Measurements from ENCODE around the gene NENF. TPM values are rescaled to one million over a fixed set of nuclear protein-coding genes. Genes with fewer than 3 reads are reported as not detected.

Gene NENF
- total RNA-seq, 4 donors from 2014 or later: 67.9 to 99.3 (median 91.7) TPM

DNA sequence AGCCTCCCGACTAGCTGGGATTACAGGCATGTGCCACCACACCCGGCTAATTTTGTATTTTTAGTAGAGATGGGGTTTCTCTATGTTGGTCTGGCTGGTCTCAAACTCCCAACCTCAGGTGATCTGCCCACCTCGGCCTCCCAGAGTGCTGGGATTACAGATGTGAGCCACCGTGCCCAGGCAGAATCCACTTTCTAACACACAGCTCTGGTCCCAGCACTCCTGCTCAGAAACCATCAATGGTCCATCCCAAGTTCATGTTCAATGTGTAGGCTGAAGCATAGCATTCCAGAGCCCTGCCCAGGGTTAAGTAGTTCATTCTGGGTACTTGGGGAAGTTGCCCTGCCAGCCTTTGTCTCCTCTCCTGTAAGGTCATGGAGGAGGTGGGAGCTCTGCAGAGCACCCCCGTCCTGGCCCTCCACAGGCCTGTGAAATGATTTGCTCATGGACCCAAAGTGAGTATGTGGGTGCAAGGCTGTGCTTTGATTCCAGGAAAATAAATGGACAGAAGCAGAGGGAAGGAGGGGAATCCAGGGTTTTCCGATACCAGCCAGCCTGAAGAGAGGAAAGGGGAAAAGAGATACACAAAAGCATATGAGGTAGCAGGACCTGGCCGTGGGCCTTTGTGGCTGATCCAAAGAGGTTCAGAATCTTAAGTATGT lies 55.2 kb downstream of the NENF start:
- no peak overlapping the region for H3K4me3 ChIP-seq
- intact Hi-C loops (cut with DNase I): no loop called here
- peaks cover 11 to 23% (median 18%) of the 10 kb centered on the region in 4 donors for H3K4me1 ChIP-seq
- TF ChIP-seq POLR2A (IDR thresholded peaks at IDR 0.05; ENCODE audit: low read depth) (no peak), POLR2AphosphoS5 (IDR thresholded peaks at IDR 0.05) (no peak), EP300 (IDR thresholded peaks at IDR 0.05) (no peak)
- TF ChIP-seq, protein P1, sequence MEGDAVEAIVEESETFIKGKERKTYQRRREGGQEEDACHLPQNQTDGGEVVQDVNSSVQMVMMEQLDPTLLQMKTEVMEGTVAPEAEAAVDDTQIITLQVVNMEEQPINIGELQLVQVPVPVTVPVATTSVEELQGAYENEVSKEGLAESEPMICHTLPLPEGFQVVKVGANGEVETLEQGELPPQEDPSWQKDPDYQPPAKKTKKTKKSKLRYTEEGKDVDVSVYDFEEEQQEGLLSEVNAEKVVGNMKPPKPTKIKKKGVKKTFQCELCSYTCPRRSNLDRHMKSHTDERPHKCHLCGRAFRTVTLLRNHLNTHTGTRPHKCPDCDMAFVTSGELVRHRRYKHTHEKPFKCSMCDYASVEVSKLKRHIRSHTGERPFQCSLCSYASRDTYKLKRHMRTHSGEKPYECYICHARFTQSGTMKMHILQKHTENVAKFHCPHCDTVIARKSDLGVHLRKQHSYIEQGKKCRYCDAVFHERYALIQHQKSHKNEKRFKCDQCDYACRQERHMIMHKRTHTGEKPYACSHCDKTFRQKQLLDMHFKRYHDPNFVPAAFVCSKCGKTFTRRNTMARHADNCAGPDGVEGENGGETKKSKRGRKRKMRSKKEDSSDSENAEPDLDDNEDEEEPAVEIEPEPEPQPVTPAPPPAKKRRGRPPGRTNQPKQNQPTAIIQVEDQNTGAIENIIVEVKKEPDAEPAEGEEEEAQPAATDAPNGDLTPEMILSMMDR (IDR thresholded peaks at IDR 0.05): no peak
- no peaks in the 10 kb centered on the region for H3K27me3 ChIP-seq
- WGBS: 88% methylated on average over 4 of the region's 7 CpGs
- H3K27ac ChIP-seq (replicated peaks in 1 of 4): peak overlapping the region; percentile 15 to 51 (median 23)
- DNase-seq (ENCODE audit: extremely low spot score): no peak
- H3K36me3 ChIP-seq: no peaks in the 10 kb centered on the region
- no peaks in the 10 kb centered on the region for H3K9me3 ChIP-seq

DNA sequence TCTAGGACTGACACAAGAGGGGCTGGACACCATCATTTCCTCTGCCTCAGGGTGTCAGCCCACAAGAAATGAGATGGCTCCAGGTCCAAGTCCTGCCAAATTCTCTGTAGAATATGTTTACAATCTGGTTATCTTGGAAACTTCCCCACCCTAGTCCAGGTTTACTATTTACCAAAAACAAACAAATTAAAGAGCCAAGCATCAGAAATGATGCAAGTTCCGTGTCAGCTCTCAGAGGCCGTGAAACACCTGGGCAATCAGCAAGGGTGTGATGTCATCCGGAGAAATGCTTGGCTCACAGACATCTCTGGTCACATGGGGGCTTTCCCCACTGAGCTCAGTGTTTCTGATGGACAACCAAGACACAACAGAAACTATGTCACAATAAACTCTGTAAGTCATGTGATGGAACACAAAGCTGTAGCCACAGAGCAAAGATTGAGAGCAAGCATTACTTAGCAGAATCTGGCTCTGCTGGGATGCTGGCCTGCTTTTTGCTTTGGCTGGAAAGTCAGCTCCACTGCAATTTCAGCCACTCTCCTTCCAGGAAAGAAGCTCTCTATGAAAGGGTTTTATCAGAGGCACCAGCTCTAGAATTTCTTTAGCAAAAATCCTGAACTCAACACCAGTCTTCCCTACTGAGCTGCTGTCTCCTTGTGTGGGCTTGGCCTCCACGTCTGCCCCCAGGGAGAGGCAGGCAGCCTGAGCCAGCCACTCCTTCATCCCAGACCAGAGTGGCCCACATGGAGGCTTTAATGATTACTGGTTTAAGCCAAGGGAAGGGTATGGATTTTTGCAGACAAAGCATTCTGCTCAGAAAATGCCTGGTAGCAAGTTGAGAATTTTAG lies 55.9 kb downstream of the NENF start:
- peak overlapping the region; percentile 17 to 57 (median 40) for H3K27ac ChIP-seq (replicated peaks in 1 of 4)
- intact Hi-C loops (cut with DNase I): no loop called here

DNA sequence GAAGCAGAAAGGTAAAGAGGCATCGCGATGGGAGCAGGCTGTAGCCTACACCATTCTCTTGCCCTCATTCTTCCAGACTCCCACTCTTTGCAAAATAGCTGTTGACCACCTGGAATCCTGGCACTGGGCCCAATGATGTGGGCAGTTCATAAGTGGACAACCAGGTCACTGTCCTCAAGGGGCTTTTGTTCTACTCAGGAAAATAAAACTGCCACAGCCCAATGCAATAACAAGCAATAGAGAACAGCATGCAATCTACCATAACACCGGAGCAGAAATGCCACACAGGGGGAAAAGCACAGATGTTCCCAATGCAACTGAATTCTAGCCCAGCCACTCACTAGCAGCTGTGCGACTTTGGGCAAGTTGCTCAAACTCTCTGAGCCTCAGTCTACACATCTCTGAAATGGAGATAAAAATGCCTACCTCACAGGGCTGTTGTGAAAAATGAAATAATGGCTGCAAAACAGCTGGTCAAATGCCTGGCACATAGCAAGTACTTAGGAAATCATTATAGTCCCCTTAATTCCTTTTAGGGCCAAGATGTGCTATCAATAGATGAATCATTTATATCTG lies 56.7 kb downstream of the NENF start:
- intact Hi-C loops (cut with DNase I): no loop called here
- no peak for TF ChIP-seq EP300 (IDR thresholded peaks at IDR 0.05)
- TF ChIP-seq POLR2A (IDR thresholded peaks at IDR 0.05; ENCODE audit: low read depth): no peak
- TF ChIP-seq, protein P1 (IDR thresholded peaks at IDR 0.05): no peak
- no peak for TF ChIP-seq POLR2AphosphoS5 (IDR thresholded peaks at IDR 0.05)
- peaks cover 11 to 23% (median 18%) of the 10 kb centered on the region in 4 donors for H3K4me1 ChIP-seq
- DNase-seq (ENCODE audit: extremely low spot score): no peak
- no peaks in the 10 kb centered on the region for H3K27me3 ChIP-seq
- H3K4me3 ChIP-seq: no peak overlapping the region
- no peaks in the 10 kb centered on the region for H3K36me3 ChIP-seq
- H3K9me3 ChIP-seq: no peaks in the 10 kb centered on the region
- peak overlapping the region in 3 of 4 donors; percentile 24 to 57 (median 29) for H3K27ac ChIP-seq (replicated peaks in 1 of 4)
- 90% methylated on average over 4 of the region's 4 CpGs for WGBS

More for the DNA sequence above, 55.9 kb downstream of the NENF start:
- Histone ChIP-seq H3K9me3 (no peaks in the 10 kb centered on the region), H3K4me3 (no peak overlapping the region), H3K36me3 (no peaks in the 10 kb centered on the region), H3K4me1 (peaks cover 11 to 23% (median 18%) of the 10 kb centered on the region in 4 donors), H3K27me3 (no peaks in the 10 kb centered on the region)
- 28% methylated on average over 3 of the region's 4 CpGs for WGBS
- TF ChIP-seq EP300 (IDR thresholded peaks at IDR 0.05) (no peak), POLR2AphosphoS5 (IDR thresholded peaks at IDR 0.05) (peak; percentile 69 to 82)
- TF ChIP-seq, protein P1 (IDR thresholded peaks at IDR 0.05): no peak
- DNase-seq (ENCODE audit: extremely low spot score): peak; percentile 93

DNA sequence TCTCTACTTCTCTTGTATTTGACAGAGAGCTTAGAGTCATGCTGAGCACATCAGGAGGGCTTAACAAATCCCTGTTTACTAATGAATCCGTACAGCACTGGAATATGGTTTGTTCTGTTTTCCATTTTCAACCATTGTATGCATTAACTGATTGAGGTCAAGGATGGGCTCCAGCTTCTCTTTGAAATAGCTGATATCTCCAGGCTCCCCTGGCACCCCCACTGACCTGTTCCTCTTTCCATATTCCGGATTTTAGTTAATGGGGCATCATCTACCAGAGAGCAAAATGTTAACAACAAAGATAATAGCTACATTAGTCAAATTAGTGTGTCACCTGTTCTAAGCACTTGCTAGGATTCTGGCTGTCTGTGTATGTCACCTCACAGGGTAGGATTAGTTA lies 57.6 kb downstream of the NENF start:
- no peaks in the 10 kb centered on the region for H3K27me3 ChIP-seq
- H3K4me3 ChIP-seq: no peak overlapping the region
- DNase-seq (ENCODE audit: extremely low spot score): no peak
- no peaks in the 10 kb centered on the region for H3K36me3 ChIP-seq
- intact Hi-C loops (cut with DNase I): no loop called here
- TF ChIP-seq EP300 (IDR thresholded peaks at IDR 0.05) (no peak), POLR2A (IDR thresholded peaks at IDR 0.05; ENCODE audit: low read depth) (no peak), POLR2AphosphoS5 (IDR thresholded peaks at IDR 0.05) (no peak)
- TF ChIP-seq, protein P1 (IDR thresholded peaks at IDR 0.05): no peak
- H3K27ac ChIP-seq (replicated peaks in 1 of 4): no peak overlapping the region
- WGBS: 83% methylated on average over 2 of the region's 2 CpGs
- H3K4me1 ChIP-seq: peaks cover 11 to 23% (median 18%) of the 10 kb centered on the region in 4 donors
- no peaks in the 10 kb centered on the region for H3K9me3 ChIP-seq
